Gastroesophageal sphincter (tissue), 4 donors: ENCODE measurements around the gene CLIP4. TPM values are rescaled to one million over a fixed set of nuclear protein-coding genes. Genes with fewer than 3 reads are reported as not detected.

Source experiments
- ATAC-seq: fragments of 150-250 bp; one replicate; pipeline ENCODE4 v1.9.1; 2016; ENCODE audit warnings: mild to moderate bottlenecking, moderate library complexity
- H3K27ac ChIP-seq, 4 donors: fragments of 200-600 bp; sonication (generic) in 3 of 4; 1 replicate in 3 of 4; 2 replicates in 1 of 4; pipeline ENCODE4 v1.5.1; 2016 to 2019
- H3K27me3 ChIP-seq: fragments of 200-600 bp; sonication (generic); one replicate; pipeline ENCODE4 v1.5.1; 2019
- H3K36me3 ChIP-seq, 2 donors: fragments of 200-600 bp; sonication (generic); one replicate each; pipeline ENCODE4 v1.5.1; 2019; ENCODE audit warnings: control low read depth in 1 of 2
- H3K4me1 ChIP-seq, 3 donors: fragments of 200-600 bp; sonication (generic); 1 replicate in 2 of 3; 2 replicates in 1 of 3; pipeline ENCODE4 v1.5.1; 2016 to 2019; ENCODE audit warnings: control low read depth in 2 of 3
- H3K4me3 ChIP-seq, 2 donors: fragments of 200-600 bp; sonication (generic); one replicate each; pipeline ENCODE4 v1.5.1; 2019; ENCODE audit warnings: mild to moderate bottlenecking in 1 of 2, moderate library complexity in 1 of 2
- H3K9me3 ChIP-seq, 3 donors: fragments of 200-600 bp; sonication (generic); one replicate each; pipeline ENCODE4 v1.5.1; 2017 to 2019; ENCODE audit warnings: control low read depth in 2 of 3
- CTCF ChIP-seq, 4 experiments: fragments of 200-600 bp in 2 of 4; fragments of 450-650 bp in 2 of 4; sonication (generic) in 1 of 4; IDR thresholded peaks; one replicate each; pipeline ENCODE4 v1.5.1; 2017 to 2019; ENCODE audit warnings: antibody characterized with exemption in 4 of 4, mild to moderate bottlenecking in 2 of 4, moderate library complexity in 2 of 4
- EP300 ChIP-seq: sonication (generic); formaldehyde crosslinking; IDR thresholded peaks from one replicate; pipeline ENCODE4 v1.6.1; 2017; ENCODE audit warnings: antibody characterized with exemption, mild to moderate bottlenecking
- POLR2A ChIP-seq, 2 donors: fragments of 450-650 bp; IDR thresholded peaks; one replicate each; pipeline ENCODE4 v1.6.1; 2017; ENCODE audit warnings: antibody characterized with exemption in 2 of 2, mild to moderate bottlenecking in 2 of 2, moderate library complexity in 1 of 2
- POLR2AphosphoS5 ChIP-seq: sonication (generic); formaldehyde crosslinking; IDR thresholded peaks from one replicate; pipeline ENCODE4 v1.6.1; 2017; ENCODE audit warnings: antibody characterized with exemption
- WGBS, 2 donors: methylation state at CpG; one replicate each; pipeline ENCODE4 v1.1.5; 2018; ENCODE audit warnings: low coverage in 1 of 2; 5-methylcytosine and 5-hydroxymethylcytosine counted together
- total RNA-seq, 4 donors: library from RNA; depleted of rRNA; stranded (reverse); fragments of >200 nt; gene quantifications; one replicate each; pipeline ENCODE4 v1.1.0, GENCODE V29; 2016

Gene CLIP4
- total RNA-seq, 4 donors from 2014 or later = 64.7 to 96.0 (median 77.3) TPM

- ATAC-seq = no peak
- no CpG with 5 or more reads among the region's 12 CpGs for WGBS, 2 donors
- Histone ChIP-seq H3K9me3 (no peaks in the 10 kb centered on the region), H3K27ac (no peak overlapping the region), H3K27me3 (no peaks in the 10 kb centered on the region), H3K4me1 (peaks cover 0 to 17% (median 5%) of the 10 kb centered on the region in 3 donors), H3K4me3 (no peak overlapping the region), H3K36me3 (no peaks in the 10 kb centered on the region)
- TF ChIP-seq CTCF (IDR thresholded peaks at IDR 0.05) = no peak
- no peak for TF ChIP-seq EP300
- no peak for TF ChIP-seq POLR2AphosphoS5
- TF ChIP-seq POLR2A (IDR thresholded peaks at IDR 0.05) = no peak
Measured at GRCh38 chr2:29070526-29070925, 44.7 kb upstream of the CLIP4 start.

- H3K27ac ChIP-seq = no peak overlapping the region
Measured at GRCh38 chr2:29071032-29071975, 43.9 kb upstream of the CLIP4 start.

GRCh38 chr2:29072251-29072650 is 43.0 kb upstream of the CLIP4 start:
- ATAC-seq = no peak
- Histone ChIP-seq H3K27me3 (no peaks in the 10 kb centered on the region), H3K36me3 (no peaks in the 10 kb centered on the region), H3K4me3 (no peak overlapping the region), H3K9me3 (no peaks in the 10 kb centered on the region), H3K4me1 (peaks cover 0 to under 1% (median 0%) of the 10 kb centered on the region in 3 donors), H3K27ac (no peak overlapping the region)
- TF ChIP-seq POLR2A (IDR thresholded peaks at IDR 0.05) = no peak
- no peak for TF ChIP-seq EP300
- no peak for TF ChIP-seq POLR2AphosphoS5
- TF ChIP-seq CTCF (IDR thresholded peaks at IDR 0.05) = no peak
- 88 to 100% methylated on average over 1 to 5 of the region's 8 CpGs for WGBS, 2 donors

More at GRCh38 chr2:29071032-29071975, 43.9 kb upstream of the CLIP4 start:
- WGBS, 2 donors = 90 to 100% methylated on average over 2 of the region's 19 CpGs
- Histone ChIP-seq H3K27me3 (no peaks in the 10 kb centered on the region), H3K4me1 (peaks cover 0 to 10% (median 4%) of the 10 kb centered on the region in 3 donors), H3K36me3 (no peaks in the 10 kb centered on the region), H3K9me3 (no peaks in the 10 kb centered on the region), H3K4me3 (no peak overlapping the region)
- no peak for ATAC-seq
- TF ChIP-seq POLR2AphosphoS5 = no peak

GRCh38 chr2:29072971-29073725 is 42.1 kb upstream of the CLIP4 start:
- no peaks in the 10 kb centered on the region for H3K27me3 ChIP-seq
- H3K9me3 ChIP-seq = no peaks in the 10 kb centered on the region
- no peaks in the 10 kb centered on the region for H3K36me3 ChIP-seq
- no peak overlapping the region for H3K4me3 ChIP-seq
- no peak for ATAC-seq
- 85 to 87% methylated on average over 3 to 4 of the region's 12 CpGs for WGBS, 2 donors
- H3K4me1 ChIP-seq = no peaks in the 10 kb centered on the region
- no peak overlapping the region for H3K27ac ChIP-seq
- TF ChIP-seq POLR2AphosphoS5 (no peak), POLR2A (IDR thresholded peaks at IDR 0.05) (no peak), EP300 (no peak), CTCF (IDR thresholded peaks at IDR 0.05) (no peak)

GRCh38 chr2:29073933-29074332 is 41.3 kb upstream of the CLIP4 start:
- Histone ChIP-seq H3K27me3 (no peaks in the 10 kb centered on the region), H3K36me3 (no peaks in the 10 kb centered on the region), H3K27ac (no peak overlapping the region), H3K9me3 (no peaks in the 10 kb centered on the region), H3K4me3 (no peak overlapping the region), H3K4me1 (no peaks in the 10 kb centered on the region)
- ATAC-seq = no peak
- no peak for TF ChIP-seq POLR2AphosphoS5
- no peak for TF ChIP-seq POLR2A (IDR thresholded peaks at IDR 0.05)
- TF ChIP-seq CTCF (IDR thresholded peaks at IDR 0.05) = no peak
- no peak for TF ChIP-seq EP300
- 88% methylated on average over 3 of the region's 4 CpGs; no CpG with 5 or more reads in 1 of the 2 donors for WGBS, 2 donors
